Neutrophil (primary cell): ENCODE measurements around the gene LEFTY2.
"Not testable (repeated sequence)": the region's sequence is repeated elsewhere in the genome, so short reads cannot be mapped to it uniquely, and the experiment has no call there.

Experiments
- H3K27ac ChIP-seq: fragments of 200-600 bp; sonication (generic); 2 replicates; pipeline ENCODE4 v1.5.1; 2016; ENCODE audit warnings: mild to moderate bottlenecking, moderate library complexity
- H3K27me3 ChIP-seq: fragments of 200-600 bp; sonication (generic); 2 replicates; pipeline ENCODE4 v1.6.0; 2016; ENCODE audit warnings: mild to moderate bottlenecking
- H3K36me3 ChIP-seq: fragments of 200-600 bp; sonication (generic); 2 replicates; pipeline ENCODE4 v1.5.1; 2017
- H3K4me1 ChIP-seq, 2 experiments: fragments of 200-600 bp in 1 of 2; sonication (generic) in 1 of 2; 1 replicate in 1 of 2; 2 replicates in 1 of 2; pipeline versions ENCODE4 v1.5.1 to v1.6.1; 2013 to 2016; ENCODE audit warnings: low read depth in 1 of 2, low read length in 1 of 2, mild to moderate bottlenecking in 1 of 2, moderate library complexity in 1 of 2; ENCODE audit not compliant: control insufficient read depth in 1 of 2, insufficient read depth in 1 of 2
- H3K4me3 ChIP-seq, 2 experiments: fragments of 200-600 bp in 1 of 2; sonication (generic) in 1 of 2; 1 replicate in 1 of 2; 2 replicates in 1 of 2; pipeline ENCODE4 v1.5.1; 2013 to 2016; ENCODE audit warnings: low read depth in 1 of 2, low read length in 1 of 2, mild to moderate bottlenecking in 1 of 2, moderate library complexity in 1 of 2
- H3K9me3 ChIP-seq: fragments of 200-600 bp; sonication (generic); 2 replicates; pipeline ENCODE4 v1.5.1; 2016
- CTCF ChIP-seq: fragments of 200-600 bp; sonication (generic); IDR thresholded peaks from 2 replicates; pipeline ENCODE4 v1.5.1; 2016; ENCODE audit warnings: antibody characterized with exemption

Gene LEFTY2

GRCh38 chr1:225891229-225891972, 49.6 kb downstream of the LEFTY2 start:
- Histone ChIP-seq H3K27me3 (no peaks in the 10 kb centered on the region), H3K27ac (peak overlapping the region; percentile 50), H3K4me1 (peaks cover 32 to 38% of the 10 kb centered on the region in 2 experiments), H3K9me3 (no peaks in the 10 kb centered on the region), H3K36me3 (no peaks in the 10 kb centered on the region), H3K4me3 (no peak overlapping the region)
- no peak for TF ChIP-seq CTCF

GRCh38 chr1:225890346-225891228, 50.4 kb downstream of the LEFTY2 start:
- H3K27me3 ChIP-seq, result no peaks in the 10 kb centered on the region
- no peak overlapping the region for H3K4me3 ChIP-seq
- H3K4me1 ChIP-seq, result peaks cover 32 to 39% of the 10 kb centered on the region in 2 experiments
- peak overlapping the region; percentile 50 for H3K27ac ChIP-seq
- TF ChIP-seq CTCF, result no peak
- no peaks in the 10 kb centered on the region for H3K36me3 ChIP-seq
- no peaks in the 10 kb centered on the region for H3K9me3 ChIP-seq

- Histone ChIP-seq H3K4me3 (no peak overlapping the region), H3K27me3 (no peaks in the 10 kb centered on the region), H3K4me1 (peaks cover 41 to 47% of the 10 kb centered on the region in 2 experiments), H3K9me3 (no peaks in the 10 kb centered on the region), H3K36me3 (no peaks in the 10 kb centered on the region), H3K27ac (no peak overlapping the region)
- TF ChIP-seq CTCF, result no peak
These were observed 51.3 kb downstream of the LEFTY2 start for GRCh38 chr1:225889743-225890142.

GRCh38 chr1:225888898-225889601, 52.0 kb downstream of the LEFTY2 start, which contains the start of gene LEFTY1:
Gene LEFTY1, minus strand, starts transcription at chr1:225889146. Its CDS starts 80 bp downstream, at chr1:225889066.
- H3K4me1 ChIP-seq, result peaks cover 48 to 54% of the 10 kb centered on the region in 2 experiments
- H3K4me3 ChIP-seq, result no peak within 1 kb of the TSS
- H3K36me3 ChIP-seq, result no peaks in the 10 kb centered on the region
- H3K27me3 ChIP-seq, result no peaks in the 10 kb centered on the region
- H3K27ac ChIP-seq, result no peak within 1 kb of the TSS
- TF ChIP-seq CTCF, result no peak
- H3K9me3 ChIP-seq, result no peaks in the 10 kb centered on the region

- H3K27ac ChIP-seq, result no peak overlapping the region
- H3K27me3 ChIP-seq, result no peaks in the 10 kb centered on the region
- H3K36me3 ChIP-seq, result no peaks in the 10 kb centered on the region
- no peak overlapping the region for H3K4me3 ChIP-seq
- peaks cover 54 to 61% of the 10 kb centered on the region in 2 experiments for H3K4me1 ChIP-seq
- TF ChIP-seq CTCF, result no peak
- H3K9me3 ChIP-seq, result no peaks in the 10 kb centered on the region
These were observed 52.6 kb downstream of the LEFTY2 start for GRCh38 chr1:225888289-225888897.

- H3K36me3 ChIP-seq, H3K9me3 ChIP-seq, H3K27me3 ChIP-seq, H3K4me3 ChIP-seq, H3K27ac ChIP-seq: not testable (repeated sequence)
- H3K4me1 ChIP-seq, result peaks cover 61 to 67% of the 10 kb centered on the region in 2 experiments
These were observed 53.3 kb downstream of the LEFTY2 start for GRCh38 chr1:225887554-225888288.
